HG03045 (cell line): ENCODE data around the gene DHX9.
"Not testable (repeated sequence)": the region's sequence is repeated elsewhere in the genome, so short reads cannot be mapped to it uniquely, and the experiment has no call there.

Experiments
- ATAC-seq: cut with Tn5 transposase; IDR thresholded peaks from one replicate; pipeline ENCODE4 v1.9.1; 2021; ENCODE audit warnings: mild to moderate bottlenecking, moderate library complexity; ENCODE audit not compliant: unreplicated experiment

The DHX9 gene

DNA sequence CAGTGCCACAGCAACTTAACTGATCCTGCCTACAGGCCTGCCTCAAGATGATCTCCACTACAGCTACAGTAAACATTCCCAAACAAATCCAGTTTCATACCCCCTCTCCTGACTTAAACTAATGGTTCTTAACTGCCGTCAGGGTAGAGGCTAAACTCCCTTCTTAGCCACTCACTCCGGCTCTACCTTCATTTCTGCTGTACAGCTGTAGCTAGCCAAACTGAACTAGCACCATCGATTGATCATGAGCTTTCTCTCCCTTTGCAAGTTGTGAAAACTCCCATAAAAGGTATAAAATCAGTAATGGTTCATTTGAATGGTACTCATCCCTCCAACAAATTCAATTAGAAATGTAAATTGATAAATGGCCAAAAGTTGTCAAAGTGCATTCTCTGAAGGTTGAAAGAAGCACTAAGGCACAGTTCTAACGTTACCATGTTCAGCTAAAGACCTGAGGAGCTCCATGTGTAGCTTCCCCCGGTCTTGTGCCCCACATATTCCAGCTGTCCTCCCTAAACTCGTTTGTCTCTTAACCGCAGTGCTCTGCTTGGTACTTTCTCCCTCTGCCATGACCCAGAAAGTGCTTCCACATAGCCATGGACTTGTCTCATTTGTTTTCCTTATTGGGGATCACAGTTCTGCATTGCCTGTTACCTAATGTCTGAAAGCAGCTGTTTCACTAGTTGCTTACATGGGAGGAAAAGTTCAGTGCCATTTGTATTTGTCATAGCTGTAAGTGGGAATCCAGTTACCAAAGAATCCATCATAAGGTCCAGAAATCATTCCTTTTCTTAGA is 49.8 kb downstream of the DHX9 start:
- no peak for ATAC-seq

GRCh38 chr1:182889997-182890396 is 50.9 kb downstream of the DHX9 start:
- no peak for ATAC-seq

GRCh38 chr1:182890927-182891610 is 51.9 kb downstream of the DHX9 start:
- no peak for ATAC-seq

- ATAC-seq, result no peak
Measured at GRCh38 chr1:182897696-182898095, 58.5 kb downstream of the DHX9 start.

DNA sequence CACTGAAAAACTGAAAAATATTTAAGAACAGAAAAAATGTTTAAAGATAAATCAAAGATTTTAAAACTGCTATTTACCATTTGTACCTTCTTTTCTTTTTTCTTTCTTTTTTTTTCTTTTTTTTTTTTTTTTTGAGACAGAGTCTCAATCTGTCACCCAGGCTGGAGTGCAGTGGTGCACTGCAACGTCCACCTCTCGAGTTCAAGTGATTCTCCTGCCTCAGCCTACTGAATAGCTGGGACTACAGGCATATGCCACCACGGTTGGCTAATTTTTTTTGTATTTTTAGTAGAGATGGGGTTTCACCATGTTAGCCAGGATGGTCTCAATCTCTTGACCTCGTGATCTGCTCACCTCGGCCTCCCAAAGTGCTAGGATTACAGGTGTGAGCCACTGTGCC is 62.8 kb downstream of the DHX9 start:
- not testable (repeated sequence) for ATAC-seq

GRCh38 chr1:182905321-182905720 is 66.2 kb downstream of the DHX9 start:
- ATAC-seq, result no peak

DNA sequence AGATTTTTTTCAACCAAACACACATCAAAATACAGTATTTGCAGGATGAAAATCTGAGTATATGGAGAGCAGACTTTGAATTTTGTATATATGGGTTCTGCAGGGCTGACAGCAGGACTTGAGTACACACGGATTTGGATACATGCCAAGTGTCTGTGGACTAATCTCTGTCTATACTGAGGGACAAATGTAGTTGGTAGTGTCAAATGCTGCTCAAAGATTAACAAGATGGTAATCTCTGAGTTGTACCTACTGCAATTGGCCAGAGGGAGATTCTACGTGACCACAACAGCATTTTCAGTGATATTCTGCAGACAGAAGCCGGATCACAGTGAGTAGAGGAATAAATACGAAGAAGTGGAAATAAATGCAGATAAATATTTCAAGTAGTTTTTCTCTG is 70.4 kb downstream of the DHX9 start:
- no peak for ATAC-seq

DNA sequence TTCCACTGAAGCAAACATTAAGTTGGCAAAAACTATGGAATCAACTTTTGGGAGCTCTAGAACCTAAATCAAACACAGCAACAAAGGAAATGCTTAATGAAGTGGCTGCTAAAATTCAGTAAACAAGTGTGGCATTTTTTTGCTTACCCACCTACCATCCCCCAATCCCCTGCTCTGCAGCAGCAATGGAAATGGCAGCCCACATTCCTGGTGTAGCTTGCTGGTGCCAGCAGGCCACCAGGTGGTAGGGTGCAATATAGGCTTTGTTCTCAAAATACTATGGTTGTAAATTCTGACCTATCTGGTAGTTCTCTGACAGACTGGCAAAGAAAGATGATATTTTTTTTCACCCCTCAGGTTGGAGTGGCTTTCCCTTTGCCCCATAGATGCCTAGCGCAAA is 71.0 kb downstream of the DHX9 start:
- ATAC-seq, result no peak

DNA sequence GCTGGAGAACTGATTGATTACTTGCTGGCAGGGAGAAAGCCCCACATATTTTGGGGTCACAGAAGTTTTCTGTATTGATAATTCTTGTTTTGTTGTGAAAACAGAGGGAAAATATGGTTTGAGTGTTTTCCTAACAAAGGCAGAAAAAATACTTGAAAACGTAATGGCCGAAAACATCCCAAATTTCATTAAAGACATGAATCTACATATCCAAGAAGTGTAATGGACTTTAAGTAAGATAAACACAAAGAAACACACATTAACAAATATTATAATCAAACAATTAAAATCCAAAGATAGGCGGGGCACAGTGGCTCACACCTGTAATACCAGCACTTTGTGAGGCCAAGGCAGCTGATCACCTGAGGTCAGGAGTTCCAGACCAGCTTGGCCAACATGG is 74.3 kb downstream of the DHX9 start:
- ATAC-seq, result no peak

- no peak for ATAC-seq
Measured at GRCh38 chr1:182917378-182917777, 78.2 kb downstream of the DHX9 start.

DNA sequence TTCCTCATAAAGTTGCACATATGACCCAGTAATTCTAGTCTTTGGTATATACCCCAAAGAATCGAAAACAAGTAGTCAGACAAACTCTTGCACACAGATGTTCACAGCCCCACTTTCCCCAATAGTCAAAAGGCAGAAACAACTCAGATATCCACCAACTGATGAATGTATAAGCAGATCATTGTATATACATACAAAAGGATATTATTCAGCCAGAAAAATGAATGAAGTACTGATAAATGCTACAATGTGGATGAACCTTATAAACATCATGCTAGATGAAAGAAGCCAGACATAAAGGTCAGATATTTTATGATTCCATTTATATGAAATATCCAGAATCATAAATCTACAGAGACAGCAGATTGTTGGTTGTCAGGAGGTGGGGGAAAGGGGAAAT is 86.5 kb downstream of the DHX9 start:
- ATAC-seq, result no peak

- no peak for ATAC-seq
Measured at GRCh38 chr1:182927693-182928433, 88.7 kb downstream of the DHX9 start.

- no peak for ATAC-seq
Measured at GRCh38 chr1:182930985-182931384, 91.8 kb downstream of the DHX9 start.

DNA sequence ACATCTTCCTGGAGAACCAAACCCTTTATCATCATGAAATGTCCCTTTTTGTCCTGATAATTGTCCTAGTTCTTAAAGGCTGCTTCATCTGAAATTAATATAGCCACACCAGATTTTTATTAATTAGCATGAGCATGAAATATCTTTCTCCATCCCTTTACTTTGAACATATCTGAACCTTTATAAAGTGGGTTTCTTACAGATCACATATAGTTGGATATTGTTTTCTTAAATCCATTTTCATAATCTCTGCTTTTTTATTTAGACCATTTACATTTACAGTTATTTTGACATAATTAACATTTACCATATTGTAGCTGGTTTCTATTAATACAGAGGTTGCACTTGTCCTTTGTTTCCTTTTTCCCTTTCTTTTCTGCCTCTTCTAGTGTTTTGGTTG is 96.6 kb downstream of the DHX9 start:
- ATAC-seq, result no peak
